Measurements from ENCODE around the gene CCDC91. TPM values are rescaled to one million over a fixed set of nuclear protein-coding genes. Genes with fewer than 3 reads are reported as not detected.

Gene CCDC91
- total and polyA plus RNA-seq, 11 donors, result 24.9 to 62.1 (median 51.8) TPM

GRCh38 chr12:28563286-28563685 lies 373.0 kb downstream of the CCDC91 start:
- 75 to 78% (median 76%) methylated on average over 3 of the region's 3 CpGs for WGBS, 4 donors
- Histone ChIP-seq H3K27ac (no peak overlapping the region), H3K27me3 (no peaks in the 10 kb centered on the region), H3K4me3 (no peak overlapping the region), H3K9me3 (no peaks in the 10 kb centered on the region), H3K36me3 (no peaks in the 10 kb centered on the region), H3K4me1 (peaks cover 0 to 3% (median 0%) of the 10 kb centered on the region in 12 donors)
- intact Hi-C loops (cut with DNase I), result no loop called here
- ATAC-seq (no peak), DNase-seq (no peak)
- TF ChIP-seq, protein P1, sequence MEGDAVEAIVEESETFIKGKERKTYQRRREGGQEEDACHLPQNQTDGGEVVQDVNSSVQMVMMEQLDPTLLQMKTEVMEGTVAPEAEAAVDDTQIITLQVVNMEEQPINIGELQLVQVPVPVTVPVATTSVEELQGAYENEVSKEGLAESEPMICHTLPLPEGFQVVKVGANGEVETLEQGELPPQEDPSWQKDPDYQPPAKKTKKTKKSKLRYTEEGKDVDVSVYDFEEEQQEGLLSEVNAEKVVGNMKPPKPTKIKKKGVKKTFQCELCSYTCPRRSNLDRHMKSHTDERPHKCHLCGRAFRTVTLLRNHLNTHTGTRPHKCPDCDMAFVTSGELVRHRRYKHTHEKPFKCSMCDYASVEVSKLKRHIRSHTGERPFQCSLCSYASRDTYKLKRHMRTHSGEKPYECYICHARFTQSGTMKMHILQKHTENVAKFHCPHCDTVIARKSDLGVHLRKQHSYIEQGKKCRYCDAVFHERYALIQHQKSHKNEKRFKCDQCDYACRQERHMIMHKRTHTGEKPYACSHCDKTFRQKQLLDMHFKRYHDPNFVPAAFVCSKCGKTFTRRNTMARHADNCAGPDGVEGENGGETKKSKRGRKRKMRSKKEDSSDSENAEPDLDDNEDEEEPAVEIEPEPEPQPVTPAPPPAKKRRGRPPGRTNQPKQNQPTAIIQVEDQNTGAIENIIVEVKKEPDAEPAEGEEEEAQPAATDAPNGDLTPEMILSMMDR (IDR thresholded peaks at IDR 0.05), result no peak
- no peak for TF ChIP-seq POLR2A (IDR thresholded peaks at IDR 0.05)

DNA sequence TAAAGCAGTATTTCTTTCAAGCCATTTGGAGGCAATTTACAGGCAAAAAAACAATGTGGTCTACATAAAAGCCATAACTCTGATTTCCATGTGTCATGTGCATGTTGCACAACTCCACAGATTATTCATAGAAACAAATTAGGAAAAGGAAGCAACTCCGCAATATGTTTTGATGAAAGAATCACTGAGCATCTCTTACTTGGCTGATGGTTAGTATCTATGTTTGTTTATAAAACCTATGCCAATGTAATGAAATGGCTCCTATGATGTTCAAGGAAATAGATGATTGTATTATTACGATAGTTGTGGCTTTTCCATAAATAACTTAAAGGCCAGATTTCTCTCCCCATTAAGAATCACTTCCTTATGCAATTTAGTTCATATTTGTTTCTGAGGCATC lies 373.7 kb downstream of the CCDC91 start:
- intact Hi-C loops (cut with DNase I), result no loop called here
- WGBS, 4 donors, result 58 to 96% (median 95%) methylated on average over 2 of the region's 2 CpGs
- TF ChIP-seq POLR2A (IDR thresholded peaks at IDR 0.05), result no peak
- TF ChIP-seq, protein P1 (IDR thresholded peaks at IDR 0.05), result no peak
- no peak for DNase-seq
- no peak for ATAC-seq
- Histone ChIP-seq H3K36me3 (no peaks in the 10 kb centered on the region), H3K9me3 (no peaks in the 10 kb centered on the region), H3K27ac (no peak overlapping the region), H3K4me3 (no peak overlapping the region), H3K4me1 (no peaks in the 10 kb centered on the region), H3K27me3 (no peaks in the 10 kb centered on the region)

DNA sequence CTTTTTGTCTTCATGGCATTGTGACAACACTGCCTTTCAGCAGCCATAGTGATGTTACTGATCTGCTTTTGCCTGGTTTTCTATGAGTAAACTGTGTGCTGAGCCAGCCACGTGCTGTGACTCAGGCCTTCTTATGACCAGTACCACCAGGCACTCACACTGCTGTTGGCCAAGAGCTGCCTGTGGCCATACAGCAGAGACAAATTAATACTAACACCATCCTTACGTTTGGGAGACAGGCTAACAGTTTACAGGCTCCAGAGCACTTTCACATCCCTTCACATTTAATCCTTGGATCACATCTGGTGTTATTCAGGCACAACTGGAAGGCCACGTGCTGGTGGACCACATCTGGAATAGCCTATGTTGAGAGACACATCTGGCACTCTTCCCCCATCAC lies 377.9 kb downstream of the CCDC91 start:
- no peak overlapping the region for H3K4me3 ChIP-seq

DNA sequence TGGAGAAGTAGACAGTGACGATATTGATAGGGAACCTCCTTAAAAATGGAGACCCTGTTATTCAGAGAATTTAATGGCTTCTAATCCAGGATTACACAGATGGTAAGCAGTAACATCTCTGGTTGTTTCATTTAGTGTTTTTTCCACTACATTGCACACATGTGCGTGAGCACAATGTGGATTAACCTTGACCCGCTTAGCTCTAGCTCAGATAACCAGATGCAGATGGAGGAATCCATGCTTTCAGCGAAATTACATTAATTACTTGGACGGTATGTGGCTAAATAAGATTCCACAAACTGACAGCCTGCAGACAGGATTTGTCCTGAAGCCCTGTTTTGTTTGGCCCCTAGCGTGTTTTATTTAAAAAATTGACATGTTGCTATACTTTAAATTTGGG lies 378.4 kb downstream of the CCDC91 start:
- no peaks in the 10 kb centered on the region for H3K36me3 ChIP-seq
- no peak for DNase-seq
- 77 to 90% (median 83%) methylated on average over 6 of the region's 6 CpGs for WGBS, 4 donors
- TF ChIP-seq, protein P1 (IDR thresholded peaks at IDR 0.05), result no peak
- TF ChIP-seq POLR2A (IDR thresholded peaks at IDR 0.05), result no peak
- ATAC-seq, result no peak
- H3K27ac ChIP-seq, result no peak overlapping the region
- H3K27me3 ChIP-seq, result no peaks in the 10 kb centered on the region
- H3K4me3 ChIP-seq, result no peak overlapping the region
- intact Hi-C loops (cut with DNase I), result no loop called here
- no peaks in the 10 kb centered on the region for H3K9me3 ChIP-seq
- peaks cover 0 to 8% (median 0%) of the 10 kb centered on the region in 12 donors for H3K4me1 ChIP-seq

More for the DNA sequence above, 377.9 kb downstream of the CCDC91 start:
- Histone ChIP-seq H3K27ac (no peak overlapping the region), H3K36me3 (no peaks in the 10 kb centered on the region), H3K4me1 (peaks cover 0 to 8% (median 0%) of the 10 kb centered on the region in 12 donors), H3K27me3 (no peaks in the 10 kb centered on the region), H3K9me3 (no peaks in the 10 kb centered on the region)
- 66 to 82% (median 74%) methylated on average over 3 of the region's 3 CpGs for WGBS, 4 donors
- ATAC-seq, result peak in 1 of 4 donors; percentile 21
- TF ChIP-seq, protein P1 (IDR thresholded peaks at IDR 0.05), result no peak
- TF ChIP-seq POLR2A (IDR thresholded peaks at IDR 0.05), result no peak
- DNase-seq, result no peak
- intact Hi-C loops (cut with DNase I), result no loop called here
